ENCODE results near the gene DIPK1A.

The DIPK1A gene

GRCh38 chr1:92953491-92953890 lies 7.8 kb downstream of the DIPK1A start:
- WGBS (ENCODE audit: extremely low coverage, insufficient coverage, insufficient read length), result no CpG with 5 or more reads among the region's 3 CpGs
- Histone ChIP-seq H3K4me1 (ENCODE audit: control insufficient read depth in 1 of 2, insufficient read depth in 2 of 2, low read length in 2 of 2) (peaks cover 0 to 11% of the 10 kb centered on the region in 2 experiments), H3K4me3 (ENCODE audit: low read depth, low read length) (no peak overlapping the region), H3K9ac (ENCODE audit: low read length) (no peak overlapping the region), H3K79me2 (ENCODE audit: control insufficient read depth, insufficient read depth, low read length, poor library complexity) (no peaks in the 10 kb centered on the region), H2AK5ac (ENCODE audit: low read length) (no peak overlapping the region), H2BK5ac (ENCODE audit: low read depth, low read length, poor library complexity) (no peak overlapping the region), H3K9me3 (ENCODE audit: insufficient read depth, low read depth, low read length) (peaks cover 1% of the 10 kb centered on the region), H3K36me3 (ENCODE audit: control insufficient read depth in 1 of 2, insufficient read depth in 2 of 2, low read length in 2 of 2) (no peaks in the 10 kb centered on the region), H3K27ac (ENCODE audit: low read depth, low read length) (no peak overlapping the region), H4K12ac (ENCODE audit: low read depth, low read length) (no peak overlapping the region), H4K91ac (ENCODE audit: low read depth, low read length) (no peak overlapping the region), H2BK12ac (ENCODE audit: low read length) (no peak overlapping the region), H3K4me2 (ENCODE audit: low read length) (no peak overlapping the region), H3K79me1 (ENCODE audit: low read length) (peaks cover 6% of the 10 kb centered on the region), H3K18ac (ENCODE audit: low read length) (no peak overlapping the region), H2BK120ac (ENCODE audit: insufficient read depth, low read length, poor library complexity) (no peak overlapping the region), H4K8ac (ENCODE audit: low read depth, low read length) (no peak overlapping the region), H3K27me3 (ENCODE audit: insufficient read depth, low read length) (no peaks in the 10 kb centered on the region), H3K23ac (ENCODE audit: low read length) (no peak overlapping the region), H3K4ac (ENCODE audit: low read depth, low read length) (no peak overlapping the region), H2AFZ (ENCODE audit: insufficient read depth, low read length, poor library complexity) (no peak overlapping the region), H3K14ac (ENCODE audit: low read length) (no peak overlapping the region)
- DNase-seq, result no peak

- Histone ChIP-seq H3K79me1 (ENCODE audit: low read length) (peaks cover 6% of the 10 kb centered on the region), H3K18ac (ENCODE audit: low read length) (no peak overlapping the region), H3K9ac (ENCODE audit: low read length) (no peak overlapping the region), H3K14ac (ENCODE audit: low read length) (no peak overlapping the region), H3K36me3 (ENCODE audit: control insufficient read depth in 1 of 2, insufficient read depth in 2 of 2, low read length in 2 of 2) (no peaks in the 10 kb centered on the region), H3K23ac (ENCODE audit: low read length) (no peak overlapping the region), H2BK12ac (ENCODE audit: low read length) (no peak overlapping the region), H4K91ac (ENCODE audit: low read depth, low read length) (no peak overlapping the region), H4K12ac (ENCODE audit: low read depth, low read length) (no peak overlapping the region), H3K4me1 (ENCODE audit: control insufficient read depth in 1 of 2, insufficient read depth in 2 of 2, low read length in 2 of 2) (peaks cover 0 to 11% of the 10 kb centered on the region in 2 experiments), H3K27me3 (ENCODE audit: insufficient read depth, low read length) (no peaks in the 10 kb centered on the region), H3K79me2 (ENCODE audit: control insufficient read depth, insufficient read depth, low read length, poor library complexity) (no peaks in the 10 kb centered on the region), H3K4me3 (ENCODE audit: low read depth, low read length) (no peak overlapping the region), H2AFZ (ENCODE audit: insufficient read depth, low read length, poor library complexity) (no peak overlapping the region), H3K9me3 (ENCODE audit: insufficient read depth, low read depth, low read length) (peaks cover 1% of the 10 kb centered on the region), H3K4me2 (ENCODE audit: low read length) (no peak overlapping the region), H2BK120ac (ENCODE audit: insufficient read depth, low read length, poor library complexity) (no peak overlapping the region), H2BK5ac (ENCODE audit: low read depth, low read length, poor library complexity) (no peak overlapping the region), H4K8ac (ENCODE audit: low read depth, low read length) (no peak overlapping the region), H3K27ac (ENCODE audit: low read depth, low read length) (no peak overlapping the region), H2AK5ac (ENCODE audit: low read length) (no peak overlapping the region), H3K4ac (ENCODE audit: low read depth, low read length) (no peak overlapping the region)
- DNase-seq, result no peak
- WGBS (ENCODE audit: extremely low coverage, insufficient coverage, insufficient read length), result 100% methylated on average over 1 of the region's 1 CpG
Measured at GRCh38 chr1:92952714-92953113, 8.5 kb downstream of the DIPK1A start.

- peaks cover 6% of the 10 kb centered on the region for H3K79me1 ChIP-seq (ENCODE audit: low read length)
- H3K23ac ChIP-seq (ENCODE audit: low read length), result no peak overlapping the region
- no peak overlapping the region for H4K12ac ChIP-seq (ENCODE audit: low read depth, low read length)
- H3K27ac ChIP-seq (ENCODE audit: low read depth, low read length), result no peak overlapping the region
- no peak overlapping the region for H3K4me3 ChIP-seq (ENCODE audit: low read depth, low read length)
- no peak overlapping the region for H3K14ac ChIP-seq (ENCODE audit: low read length)
- H3K18ac ChIP-seq (ENCODE audit: low read length), result no peak overlapping the region
- WGBS (ENCODE audit: extremely low coverage, insufficient coverage, insufficient read length), result no CpG with 5 or more reads among the region's 4 CpGs
- no peak overlapping the region for H3K4me2 ChIP-seq (ENCODE audit: low read length)
- DNase-seq, result peak; percentile 21 to 56
- no peak overlapping the region for H2BK12ac ChIP-seq (ENCODE audit: low read length)
- H2AFZ ChIP-seq (ENCODE audit: insufficient read depth, low read length, poor library complexity), result no peak overlapping the region
- no peak overlapping the region for H2BK120ac ChIP-seq (ENCODE audit: insufficient read depth, low read length, poor library complexity)
- H3K4ac ChIP-seq (ENCODE audit: low read depth, low read length), result no peak overlapping the region
- H3K27me3 ChIP-seq (ENCODE audit: insufficient read depth, low read length), result no peaks in the 10 kb centered on the region
- H3K9me3 ChIP-seq (ENCODE audit: insufficient read depth, low read depth, low read length), result peaks cover 1% of the 10 kb centered on the region
- no peak overlapping the region for H4K8ac ChIP-seq (ENCODE audit: low read depth, low read length)
- H3K36me3 ChIP-seq (ENCODE audit: control insufficient read depth in 1 of 2, insufficient read depth in 2 of 2, low read length in 2 of 2), result no peaks in the 10 kb centered on the region
- H3K4me1 ChIP-seq (ENCODE audit: control insufficient read depth in 1 of 2, insufficient read depth in 2 of 2, low read length in 2 of 2), result peaks cover 0 to 11% of the 10 kb centered on the region in 2 experiments
- H3K9ac ChIP-seq (ENCODE audit: low read length), result no peak overlapping the region
- no peak overlapping the region for H2BK5ac ChIP-seq (ENCODE audit: low read depth, low read length, poor library complexity)
- no peak overlapping the region for H2AK5ac ChIP-seq (ENCODE audit: low read length)
- no peaks in the 10 kb centered on the region for H3K79me2 ChIP-seq (ENCODE audit: control insufficient read depth, insufficient read depth, low read length, poor library complexity)
- no peak overlapping the region for H4K91ac ChIP-seq (ENCODE audit: low read depth, low read length)
Measured at GRCh38 chr1:92951141-92951582, 10.1 kb downstream of the DIPK1A start.

- H4K91ac ChIP-seq (ENCODE audit: low read depth, low read length), result no peak overlapping the region
- peaks cover 6% of the 10 kb centered on the region for H3K79me1 ChIP-seq (ENCODE audit: low read length)
- H2AK5ac ChIP-seq (ENCODE audit: low read length), result no peak overlapping the region
- H3K27me3 ChIP-seq (ENCODE audit: insufficient read depth, low read length), result no peaks in the 10 kb centered on the region
- peaks cover 0 to 11% of the 10 kb centered on the region in 2 experiments for H3K4me1 ChIP-seq (ENCODE audit: control insufficient read depth in 1 of 2, insufficient read depth in 2 of 2, low read length in 2 of 2)
- H4K12ac ChIP-seq (ENCODE audit: low read depth, low read length), result no peak overlapping the region
- peaks cover 1% of the 10 kb centered on the region for H3K9me3 ChIP-seq (ENCODE audit: insufficient read depth, low read depth, low read length)
- peak; percentile 48 to 80 for DNase-seq
- H3K14ac ChIP-seq (ENCODE audit: low read length), result no peak overlapping the region
- no peaks in the 10 kb centered on the region for H3K36me3 ChIP-seq (ENCODE audit: control insufficient read depth in 1 of 2, insufficient read depth in 2 of 2, low read length in 2 of 2)
- H3K9ac ChIP-seq (ENCODE audit: low read length), result no peak overlapping the region
- H3K27ac ChIP-seq (ENCODE audit: low read depth, low read length), result no peak overlapping the region
- H3K4ac ChIP-seq (ENCODE audit: low read depth, low read length), result no peak overlapping the region
- H2AFZ ChIP-seq (ENCODE audit: insufficient read depth, low read length, poor library complexity), result no peak overlapping the region
- no peak overlapping the region for H4K8ac ChIP-seq (ENCODE audit: low read depth, low read length)
- H2BK12ac ChIP-seq (ENCODE audit: low read length), result no peak overlapping the region
- H3K23ac ChIP-seq (ENCODE audit: low read length), result no peak overlapping the region
- no peak overlapping the region for H3K4me2 ChIP-seq (ENCODE audit: low read length)
- no CpG with 5 or more reads among the region's 7 CpGs for WGBS (ENCODE audit: extremely low coverage, insufficient coverage, insufficient read length)
- no peak overlapping the region for H2BK5ac ChIP-seq (ENCODE audit: low read depth, low read length, poor library complexity)
- no peaks in the 10 kb centered on the region for H3K79me2 ChIP-seq (ENCODE audit: control insufficient read depth, insufficient read depth, low read length, poor library complexity)
- no peak overlapping the region for H3K18ac ChIP-seq (ENCODE audit: low read length)
- H3K4me3 ChIP-seq (ENCODE audit: low read depth, low read length), result no peak overlapping the region
- no peak overlapping the region for H2BK120ac ChIP-seq (ENCODE audit: insufficient read depth, low read length, poor library complexity)
Measured at GRCh38 chr1:92949937-92950817, 11.1 kb downstream of the DIPK1A start.
